K562 (cell line): ENCODE measurements around the gene ZNF319. TPM values are rescaled to one million over a fixed set of nuclear protein-coding genes. Genes with fewer than 3 reads are reported as not detected.

ENCODE experiments used
- ATAC-seq: fragments of 200-7000 bp; cut with Tn5 transposase; 3 replicates; pipeline ENCODE4 v1.9.1; 2020; ENCODE audit warnings: moderate library complexity
- BruUV-seq: library from RNA; stranded (reverse); fragments of 400-500 nt; replicated peaks from 2 replicates; lab custom pipeline; 2021; lab: Mats Ljungman, UMichigan
- CTCF ChIA-PET: fragments of 300-600 bp; formaldehyde crosslinking; extraction: SDS; loops from one replicate; lab custom pipeline; 2021; ENCODE audit warnings: low intra/inter-chr PET ratio; lab: Yijun Ruan, JAX
- POLR2A ChIA-PET: fragments of 300-600, 350-650 bp; sonication (Branson Sonifier 250); formaldehyde crosslinking; extraction: SDS; loops from one replicate; lab custom pipeline; 2021; ENCODE audit warnings: antibody characterized with exemption, inconsistent platforms; lab: Yijun Ruan, JAX
- DNase-seq, 4 experiments: peaks; one replicate each; pipeline versions ENCODE4 v3.0.0 to v3.0.0-alpha.2; 2011 to 2018; ENCODE audit warnings: low spot score in 3 of 4, mixed read lengths in 3 of 4; ENCODE audit errors: extremely low read depth in 1 of 4
- FAIRE-seq: peaks from 2 replicates; lab custom pipeline; 2011; peaks lifted over from hg19 to GRCh38; lab: Jason Lieb, UNC
- H2AFZ ChIP-seq: 2 replicates; pipeline ENCODE4 v1.6.0; 2011; ENCODE audit warnings: low read depth, low read length, control low read depth, inconsistent platforms
- H3K27ac ChIP-seq: fragments of 200-600 bp; 3 replicates; pipeline ENCODE4 v1.8.0; 2011; ENCODE audit warnings: low read depth, mild to moderate bottlenecking, control low read depth, inconsistent platforms, low read length, moderate library complexity, mixed read lengths; ENCODE audit errors: extremely low read depth
- H3K27me3 ChIP-seq, 2 experiments: fragments of 300-600 bp in 1 of 2; 2 replicates in 1 of 2; 3 replicates in 1 of 2; pipeline versions ENCODE4 v1.6.0 to v1.8.0; 2011; ENCODE audit warnings: inconsistent platforms in 2 of 2, low read length in 2 of 2, mild to moderate bottlenecking in 1 of 2, mixed read lengths in 1 of 2, moderate library complexity in 1 of 2; ENCODE audit not compliant: control insufficient read depth in 2 of 2, insufficient read depth in 2 of 2
- H3K36me3 ChIP-seq: fragments of 300-600 bp; 3 replicates; pipeline ENCODE4 v1.8.0; 2011; ENCODE audit warnings: mild to moderate bottlenecking, low read length, inconsistent platforms; ENCODE audit not compliant: control insufficient read depth, insufficient read depth
- H3K4me1 ChIP-seq, 2 experiments: fragments of 200-600 bp in 1 of 2; replicated peaks in 1 of 2; 2 replicates in 1 of 2; 3 replicates in 1 of 2; pipeline versions ENCODE4 v1.5.1 to v1.8.0; 2011; ENCODE audit warnings: inconsistent platforms in 2 of 2, low read length in 2 of 2, mild to moderate bottlenecking in 1 of 2, mixed read lengths in 1 of 2, moderate library complexity in 1 of 2; ENCODE audit not compliant: control insufficient read depth in 2 of 2, insufficient read depth in 2 of 2
- H3K4me2 ChIP-seq: 2 replicates; pipeline ENCODE4 v1.6.1; 2011; ENCODE audit warnings: low read length, control low read depth, inconsistent platforms, mixed read lengths; ENCODE audit not compliant: insufficient read depth
- H3K4me3 ChIP-seq: fragments of 200-600 bp; sonication (generic), shearing (Covaris generic); 2 replicates; pipeline ENCODE4 v1.5.1; 2016; ENCODE audit warnings: control low read depth, inconsistent platforms
- H3K79me2 ChIP-seq: fragments of 200-600 bp; 3 replicates; pipeline ENCODE4 v1.8.0; 2011; ENCODE audit warnings: low read length, inconsistent platforms; ENCODE audit not compliant: control insufficient read depth, insufficient read depth
- H3K9ac ChIP-seq, 2 experiments: 2 replicates each; pipeline versions ENCODE4 v1.6.0 to v1.6.1; 2011; ENCODE audit warnings: low read depth in 2 of 2, low read length in 2 of 2, control low read depth in 1 of 2, inconsistent platforms in 1 of 2, mild to moderate bottlenecking in 1 of 2, mixed read lengths in 1 of 2; ENCODE audit not compliant: insufficient read depth in 1 of 2
- H3K9me1 ChIP-seq: one replicate; pipeline ENCODE4 v1.6.0; 2011; ENCODE audit warnings: inconsistent platforms, mild to moderate bottlenecking, low read length, moderate library complexity; ENCODE audit not compliant: control insufficient read depth, insufficient read depth
- H3K9me3 ChIP-seq: replicated peaks from 2 replicates; pipeline ENCODE4 v1.5.1; 2011; ENCODE audit warnings: low read depth, low read length, inconsistent platforms; ENCODE audit not compliant: control insufficient read depth, insufficient read depth
- H4K20me1 ChIP-seq: replicated peaks from 2 replicates; pipeline ENCODE4 v1.6.1; 2011; ENCODE audit warnings: low read length, inconsistent platforms, mixed read lengths; ENCODE audit not compliant: control insufficient read depth, insufficient read depth
- HNRNPLL ChIP-seq: fragments of 200-400 bp; formaldehyde crosslinking; IDR thresholded peaks from 2 replicates; pipeline ENCODE4 v1.6.1; 2017; ENCODE audit warnings: low read length, low read depth, mild to moderate bottlenecking; ENCODE audit not compliant: poor library complexity, severe bottlenecking
- KAT8 ChIP-seq: fragments of 450-650 bp; IDR thresholded peaks from 2 replicates; pipeline ENCODE4 v1.6.1; 2016; ENCODE audit warnings: low read depth, mild to moderate bottlenecking
- NFE2 ChIP-seq: IDR thresholded peaks from 2 replicates; pipeline ENCODE4 v1.6.1; 2014; ENCODE audit warnings: antibody characterized with exemption, low read depth
- PBX2 ChIP-seq, 2 experiments: IDR thresholded peaks in 1 of 2; conservative IDR thresholded peaks in 1 of 2; 2 replicates each; pipeline ENCODE4 v1.6.1; 2016; ENCODE audit warnings: low read depth in 2 of 2, mild to moderate bottlenecking in 1 of 2, missing compliant biosample characterization in 1 of 2, missing genetic modification characterization in 1 of 2, moderate library complexity in 1 of 2
- RBM22 ChIP-seq: fragments of 200-400 bp; formaldehyde crosslinking; IDR thresholded peaks from 2 replicates; pipeline ENCODE4 v1.6.1; 2018; ENCODE audit warnings: low read length, low read depth; ENCODE audit not compliant: poor library complexity, severe bottlenecking
- ZNF197 ChIP-seq: fragments of 200-800 bp; sonication (Bioruptor generic); IDR thresholded peaks from 2 replicates; pipeline ENCODE4 v1.6.1; 2016; ENCODE audit warnings: low read depth, missing genetic modification characterization, missing compliant biosample characterization
- ZNF696 ChIP-seq: fragments of 250-450 bp; sonication (Bioruptor Pico); conservative IDR thresholded peaks from 2 replicates; pipeline ENCODE4 v1.4.0; 2020; ENCODE audit warnings: mild to moderate bottlenecking, moderate library complexity
- WGBS: fragments of 100-300 bp; shearing (Covaris generic); methylation state at CpG from one replicate; pipeline ENCODE4 v1.1.6; 2016; ENCODE audit warnings: low coverage, mixed read lengths; ENCODE audit not compliant: insufficient coverage; ENCODE audit errors: missing lambda C conversion rate; 5-methylcytosine and 5-hydroxymethylcytosine counted together
- in situ Hi-C: fragments of 300-500 bp; cut with MboI; formaldehyde crosslinking; loops from 4 replicates; pipeline ENCODE4 v1.15.0; 2018; ENCODE audit warnings: inconsistent platforms, mixed read lengths
- intact Hi-C: fragments of 100-400 bp; cut with micrococcal nuclease; formaldehyde crosslinking; loops from 2 replicates; pipeline ENCODE4 v1.14.2; 2022
- polyA plus RNA-seq, 8 experiments: library from polyadenylated mRNA; depleted of rRNA in 4 of 8; stranded (reverse) in 5 of 8; unstranded in 3 of 8; fragments of >200 nt; fragmentation: Nextera tagmentation in 2 of 8; fragmentation: Illumina TruSeq in 1 of 8; extraction: Ambion mirVana in 2 of 8; extraction: Trizol in 1 of 8; gene quantifications; 2 replicates each; pipeline versions ENCODE4 v1.2.1 to v1.2.3, GENCODE V29; 2011 to 2014; ENCODE audit warnings: inconsistent platforms in 1 of 8, missing spikeins in 1 of 8
- total RNA-seq, 7 experiments: library from RNA; depleted of rRNA in 6 of 7; stranded (reverse); fragments of >200 nt in 6 of 7; fragmentation: Illumina TruSeq in 2 of 7; extraction: Trizol in 2 of 7; gene quantifications; 2 replicates each; pipeline versions ENCODE4 v1.2.1 to v1.2.3, GENCODE V29; 2011 to 2021; ENCODE audit warnings: low replicate concordance in 1 of 7
- TF ChIP-seq, protein P1 (sequence below), 2 experiments: fragments of 450-650 bp in 1 of 2; sonication (generic) in 1 of 2; formaldehyde crosslinking in 1 of 2; IDR thresholded peaks; 2 replicates each; pipeline versions ENCODE4 v1.7.1 to v1.9.0; 2016 to 2022; ENCODE audit warnings: inconsistent platforms in 1 of 2, mild to moderate bottlenecking in 1 of 2, missing genetic modification reagents in 1 of 2

Gene ZNF319
- total and polyA plus RNA-seq, 9 of the 15 experiments (the other 6 are each of a cell fraction or from before 2014, with no cell fraction given), result 0.20 to 5.7 (median 1.4) TPM

- H2AFZ ChIP-seq, result no peak overlapping the region
- FAIRE-seq (no peak), ATAC-seq (no peak), DNase-seq (no peak)
- peaks cover 6% of the 10 kb centered on the region for H3K9me1 ChIP-seq
- ChIA-PET POLR2A (interaction anchor here (0.7 to 1.0 kb wide), 2 partner anchors 67 to 156 kb away, joined by 3 to 4 read pairs; no protein-coding TSS in a partner anchor), CTCF (no interaction called here)
- in situ Hi-C loops, result no loop called here
- peaks cover 21% of the 10 kb centered on the region; the same call in 2 of the 3 replicates for H3K79me2 ChIP-seq
- peaks cover 29 to 72% of the 10 kb centered on the region in 2 experiments for H3K4me1 ChIP-seq
- H3K4me3 ChIP-seq, result no peak overlapping the region
- no TSS peak for BruUV-seq
- no peak overlapping the region for H3K4me2 ChIP-seq
- 25% methylated on average over 2 of the region's 2 CpGs for WGBS
- intact Hi-C loops, result loop anchor here (10.0 kb wide), 2 partner anchors 165 to 725 kb away; partner anchors contain the start of gene CSNK2A2
- H4K20me1 ChIP-seq, result peaks cover 9% of the 10 kb centered on the region
- H3K9ac ChIP-seq, result no peak overlapping the region
- no peaks in the 10 kb centered on the region for H3K27me3 ChIP-seq
- H3K36me3 ChIP-seq, result no peaks in the 10 kb centered on the region
- no peak overlapping the region for H3K27ac ChIP-seq
- no peaks in the 10 kb centered on the region for H3K9me3 ChIP-seq
- no peak for TF ChIP-seq ZNF197 (CRISPR knock-in tag)
- no peak for TF ChIP-seq ZNF696
- no peak for TF ChIP-seq HNRNPLL
- no peak for TF ChIP-seq KAT8
- TF ChIP-seq NFE2, result no peak
- TF ChIP-seq, protein P1, sequence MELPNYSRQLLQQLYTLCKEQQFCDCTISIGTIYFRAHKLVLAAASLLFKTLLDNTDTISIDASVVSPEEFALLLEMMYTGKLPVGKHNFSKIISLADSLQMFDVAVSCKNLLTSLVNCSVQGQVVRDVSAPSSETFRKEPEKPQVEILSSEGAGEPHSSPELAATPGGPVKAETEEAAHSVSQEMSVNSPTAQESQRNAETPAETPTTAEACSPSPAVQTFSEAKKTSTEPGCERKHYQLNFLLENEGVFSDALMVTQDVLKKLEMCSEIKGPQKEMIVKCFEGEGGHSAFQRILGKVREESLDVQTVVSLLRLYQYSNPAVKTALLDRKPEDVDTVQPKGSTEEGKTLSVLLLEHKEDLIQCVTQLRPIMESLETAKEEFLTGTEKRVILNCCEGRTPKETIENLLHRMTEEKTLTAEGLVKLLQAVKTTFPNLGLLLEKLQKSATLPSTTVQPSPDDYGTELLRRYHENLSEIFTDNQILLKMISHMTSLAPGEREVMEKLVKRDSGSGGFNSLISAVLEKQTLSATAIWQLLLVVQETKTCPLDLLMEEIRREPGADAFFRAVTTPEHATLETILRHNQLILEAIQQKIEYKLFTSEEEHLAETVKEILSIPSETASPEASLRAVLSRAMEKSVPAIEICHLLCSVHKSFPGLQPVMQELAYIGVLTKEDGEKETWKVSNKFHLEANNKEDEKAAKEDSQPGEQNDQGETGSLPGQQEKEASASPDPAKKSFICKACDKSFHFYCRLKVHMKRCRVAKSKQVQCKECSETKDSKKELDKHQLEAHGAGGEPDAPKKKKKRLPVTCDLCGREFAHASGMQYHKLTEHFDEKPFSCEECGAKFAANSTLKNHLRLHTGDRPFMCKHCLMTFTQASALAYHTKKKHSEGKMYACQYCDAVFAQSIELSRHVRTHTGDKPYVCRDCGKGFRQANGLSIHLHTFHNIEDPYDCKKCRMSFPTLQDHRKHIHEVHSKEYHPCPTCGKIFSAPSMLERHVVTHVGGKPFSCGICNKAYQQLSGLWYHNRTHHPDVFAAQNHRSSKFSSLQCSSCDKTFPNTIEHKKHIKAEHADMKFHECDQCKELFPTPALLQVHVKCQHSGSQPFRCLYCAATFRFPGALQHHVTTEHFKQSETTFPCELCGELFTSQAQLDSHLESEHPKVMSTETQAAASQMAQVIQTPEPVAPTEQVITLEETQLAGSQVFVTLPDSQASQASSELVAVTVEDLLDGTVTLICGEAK (IDR thresholded peaks at IDR 0.05), result no peak
- TF ChIP-seq, protein P1 (CRISPR knock-in tag; IDR thresholded peaks at IDR 0.05), result no peak
- no peak for TF ChIP-seq PBX2 (CRISPR knock-in tag; IDR thresholded peaks at IDR 0.05; ENCODE audit: low read depth)
- no peak for TF ChIP-seq PBX2 (tag; conservative IDR thresholded peaks at IDR 0.05; ENCODE audit: low read depth)
- TF ChIP-seq RBM22, result no peak
Measured at GRCh38 chr16:58029410-58029809, 28.9 kb upstream of the ZNF319 start.
